GM12891 (cell line): Measurements from ENCODE around the gene TMEM106C.

Source experiments
- PAX5 ChIP-seq: IDR thresholded peaks from 2 replicates; pipeline ENCODE4 v1.6.1; 2011; ENCODE audit warnings: low read length, moderate library complexity, mild to moderate bottlenecking; ENCODE audit not compliant: insufficient read depth, severe bottlenecking
- POLR2A ChIP-seq: IDR thresholded peaks from 2 replicates; pipeline ENCODE4 v1.6.1; 2011; ENCODE audit warnings: low read depth, low read length, control low read depth
- POLR2AphosphoS5 ChIP-seq: IDR thresholded peaks from 2 replicates; pipeline ENCODE4 v1.6.1; 2011; ENCODE audit warnings: low read depth, low read length, control low read depth
- POU2F2 ChIP-seq: IDR thresholded peaks from 2 replicates; pipeline ENCODE4 v1.6.1; 2011; ENCODE audit warnings: low read depth, mild to moderate bottlenecking, control low read depth, low read length, moderate library complexity
- SPI1 ChIP-seq: IDR thresholded peaks from 2 replicates; pipeline ENCODE4 v1.6.1; 2011; ENCODE audit warnings: low read depth, low read length, control low read depth
- TAF1 ChIP-seq: IDR thresholded peaks from 2 replicates; pipeline ENCODE4 v1.6.1; 2011; ENCODE audit warnings: low read depth, low read length, control low read depth

DNA sequence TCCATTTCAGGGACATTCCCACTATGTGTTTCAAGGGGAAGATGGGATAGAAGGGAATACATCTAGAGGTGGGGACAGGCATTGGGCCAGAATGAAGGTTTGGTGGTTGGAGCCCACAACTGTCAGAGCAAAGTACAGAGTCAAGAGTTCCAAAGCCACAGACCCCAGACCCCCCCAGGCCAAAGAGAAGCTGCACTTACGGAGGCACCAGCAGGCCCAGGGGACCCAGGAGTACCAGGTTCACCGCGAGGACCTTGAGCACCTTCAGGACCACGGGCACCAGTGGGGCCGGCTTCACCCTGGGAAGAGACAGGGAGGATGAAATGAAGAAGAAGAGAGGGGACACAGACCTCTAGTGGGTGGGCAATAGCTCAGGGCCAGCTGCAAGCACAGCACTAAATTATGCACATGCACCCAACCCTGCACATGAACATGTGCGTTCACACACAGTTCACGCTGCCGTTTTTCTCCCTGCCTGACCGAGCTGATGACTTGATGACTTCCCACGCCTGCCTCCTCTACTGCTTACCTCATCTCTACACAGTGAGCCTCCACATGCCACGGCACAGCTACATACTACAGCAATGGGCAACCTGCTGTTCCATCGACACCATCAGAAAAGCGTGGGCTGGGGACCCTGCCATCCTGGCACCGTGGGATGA is 24.1 kb downstream of the TMEM106C start:
- TF ChIP-seq POLR2AphosphoS5 (no peak), POLR2A (no peak), SPI1 (no peak), TAF1 (no peak), PAX5 (no peak), POU2F2 (no peak)
